Glomerular endothelial cell (primary cell): Measurements from ENCODE around the gene OR56A3. TPM values are rescaled to one million over a fixed set of nuclear protein-coding genes. Genes with fewer than 3 reads are reported as not detected.

Experiments
- DNase-seq: peaks from one replicate; pipeline ENCODE4 v3.0.0-alpha.2; 2011; ENCODE audit warnings: low read depth, low spot score; ENCODE audit errors: extremely low read depth
- total RNA-seq: library from RNA; depleted of rRNA; stranded (reverse); fragments of >200 nt; gene quantifications from 2 replicates; pipeline ENCODE4 v1.2.3, GENCODE V29; 2015

Gene OR56A3
- total RNA-seq, 1 donor from 2014 or later: not detected

DNA sequence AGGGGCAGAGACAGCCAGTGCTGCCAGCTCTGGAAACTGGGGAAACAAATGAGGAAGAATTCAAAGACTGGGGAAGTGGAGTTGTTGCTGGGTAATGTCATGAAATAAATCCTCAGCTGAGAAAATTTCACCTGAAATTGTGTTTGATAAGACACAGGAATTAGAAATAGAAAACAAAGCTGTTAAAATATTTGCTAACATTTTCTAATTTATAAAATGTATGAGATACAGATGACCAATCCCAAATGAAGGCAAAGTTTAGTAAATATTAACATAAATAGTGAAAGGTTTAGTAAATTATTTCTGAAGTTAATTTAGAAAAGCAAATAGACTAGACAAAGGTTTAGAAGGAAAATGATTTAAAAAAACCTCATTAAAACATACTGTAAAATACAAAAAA is 26.3 kb downstream of the OR56A3 start, which contains the start of gene OR56A5:
Gene OR56A5 (minus strand): TSS at position 101 of the 400 bp plus-strand sequence. CDS start 0 bp downstream, at position 101.
- DNase-seq: no peak

DNA sequence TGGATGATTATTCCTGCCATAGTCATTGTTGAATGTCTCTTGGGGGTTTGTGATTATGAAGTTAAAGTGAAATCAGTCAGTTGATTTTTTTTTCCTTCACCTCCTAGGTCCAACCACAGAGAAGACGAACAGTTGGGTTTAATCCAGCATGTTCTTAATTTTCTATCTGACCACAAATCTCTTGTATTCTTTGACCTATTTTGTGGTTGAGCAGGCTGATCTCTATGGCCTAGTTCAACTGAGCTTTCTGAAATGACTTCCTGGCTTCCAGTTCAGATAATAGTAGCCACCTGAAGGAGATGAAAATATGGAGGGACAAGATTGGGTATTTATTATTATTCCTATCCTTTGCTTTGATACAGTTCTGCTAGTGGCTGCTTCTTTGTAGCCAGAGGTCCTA is 31.5 kb downstream of the OR56A3 start:
- DNase-seq: no peak

DNA sequence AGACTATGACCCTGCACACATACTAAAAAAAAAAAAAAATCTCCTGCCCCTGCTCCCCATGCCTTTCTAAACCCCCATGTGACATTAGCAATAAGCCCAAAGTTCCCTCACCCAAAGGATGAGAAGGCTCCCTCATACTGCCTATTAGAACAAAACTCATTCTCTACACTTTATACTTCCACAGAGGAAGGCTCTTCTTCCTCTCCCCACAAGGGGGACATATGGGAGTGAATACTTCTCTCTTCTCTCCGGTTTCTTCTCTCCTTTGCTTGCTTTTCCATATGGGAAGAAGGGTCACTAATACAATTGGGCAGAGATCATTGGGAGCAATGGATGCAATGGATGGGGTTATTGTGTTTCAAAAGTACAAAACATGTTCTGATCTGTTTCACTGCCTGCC is 41.4 kb downstream of the OR56A3 start:
- DNase-seq: no peak

DNA sequence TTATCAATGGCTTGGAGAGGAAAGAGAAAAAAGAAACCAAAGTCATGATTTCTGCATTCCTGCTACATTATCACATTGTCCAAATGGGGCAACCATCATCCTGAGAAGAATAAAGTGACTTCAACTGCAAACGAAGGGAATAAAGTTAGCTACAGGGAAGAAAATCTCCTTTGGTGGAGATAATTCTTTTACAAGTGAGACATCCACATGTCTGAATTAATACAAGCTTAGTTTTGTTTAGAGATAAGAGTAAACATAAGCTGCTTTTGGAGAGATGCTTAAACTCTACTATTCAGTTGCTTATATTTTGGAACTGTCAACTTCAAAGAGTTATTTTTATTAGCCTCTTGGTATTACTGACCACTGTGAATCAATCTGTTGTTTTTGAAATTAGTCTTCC is 44.8 kb downstream of the OR56A3 start, which contains the start of gene OR52L1:
Gene OR52L1 (minus strand): TSS at position 101 of the 400 bp plus-strand sequence. CDS start 55 bp downstream, at position 46.
- no peak for DNase-seq

DNA sequence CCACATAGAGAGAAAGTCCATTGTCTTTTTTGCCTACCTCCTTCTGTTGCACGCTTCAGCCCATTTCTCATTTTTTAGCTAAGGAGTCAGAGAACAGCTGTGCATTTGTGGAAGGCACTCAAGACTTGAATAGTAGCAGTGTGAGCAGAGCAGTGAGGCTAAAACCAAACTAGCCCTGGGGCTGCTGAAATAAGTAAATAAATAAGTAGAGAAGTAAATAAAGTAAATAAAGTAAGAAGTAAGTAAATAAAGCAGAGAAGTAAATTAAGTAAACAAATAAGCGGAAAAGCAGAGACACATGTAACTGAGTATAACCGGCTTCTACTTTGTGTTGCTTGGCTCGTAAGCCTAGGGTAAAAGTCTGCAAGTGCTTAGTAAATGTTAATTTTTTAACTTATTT is 47.2 kb downstream of the OR56A3 start:
- no peak for DNase-seq

DNA sequence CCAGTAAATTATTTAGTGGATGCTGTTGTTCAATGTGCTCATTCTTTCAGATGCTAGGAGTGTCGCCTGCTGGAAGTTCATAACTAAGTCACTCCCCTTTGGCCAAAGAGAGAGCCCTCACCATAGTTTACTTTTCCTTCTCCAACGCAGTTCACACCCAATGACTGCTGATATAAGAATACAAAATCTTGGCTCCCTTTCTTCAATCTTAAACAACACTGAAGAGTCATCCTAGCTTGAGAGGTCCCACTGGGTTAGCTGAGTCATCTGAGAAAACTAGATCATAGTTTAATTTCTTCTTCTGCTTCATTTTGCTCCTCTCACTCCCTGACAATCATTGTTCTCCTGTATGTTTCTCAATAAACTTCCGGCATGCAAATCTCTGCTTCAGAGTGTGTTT is 50.1 kb downstream of the OR56A3 start:
- DNase-seq: no peak

DNA sequence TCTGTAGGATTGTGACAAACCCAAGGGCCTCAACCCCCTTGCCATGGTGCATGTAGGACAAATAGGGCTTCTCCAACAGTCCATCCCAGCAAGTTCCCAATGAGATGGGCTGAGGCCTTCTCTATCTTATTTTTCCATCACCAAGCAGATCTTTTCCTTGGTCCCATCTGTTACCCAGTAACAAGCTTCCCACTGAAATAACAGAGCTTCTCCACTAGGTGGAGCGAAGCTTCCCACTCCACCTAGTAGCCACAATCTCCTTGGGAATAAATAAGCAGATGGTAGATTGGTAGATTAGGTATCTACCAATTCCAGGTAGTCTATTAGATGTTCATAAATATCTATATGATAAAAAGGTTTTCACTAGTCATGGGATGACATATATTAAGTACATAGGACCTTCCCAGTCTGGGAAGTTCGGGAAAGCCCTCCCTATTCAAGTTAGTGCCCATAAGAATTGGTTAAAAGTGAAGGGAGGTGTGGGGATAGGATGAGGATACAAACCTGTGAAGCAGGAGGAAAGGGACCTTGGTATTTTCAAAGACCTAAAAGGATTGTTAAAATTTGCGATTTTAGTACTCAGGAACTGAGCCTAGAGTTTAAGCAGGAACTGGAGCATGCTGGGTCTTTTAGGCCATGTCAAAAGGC is 50.7 kb downstream of the OR56A3 start:
- no peak for DNase-seq

DNA sequence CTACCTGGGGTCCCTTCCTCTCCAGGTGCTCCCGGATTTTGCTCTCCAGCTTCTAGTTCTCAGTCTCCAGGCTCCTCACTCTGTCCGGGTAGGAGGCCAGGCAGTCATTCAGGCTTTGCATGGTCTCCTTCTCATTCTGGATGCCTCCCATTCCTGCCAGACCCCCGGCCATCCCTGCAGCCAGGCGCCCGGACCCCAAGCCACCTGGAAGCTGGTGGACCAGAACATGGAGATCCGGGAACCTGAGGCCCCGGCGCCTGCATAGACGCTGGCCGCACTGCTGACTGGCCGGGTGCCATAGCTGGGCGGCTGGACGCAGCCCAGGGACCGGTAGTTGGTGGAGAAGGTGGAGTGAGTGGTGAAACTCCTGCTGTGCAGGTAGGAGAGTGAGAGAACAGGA is 52.7 kb downstream of the OR56A3 start:
- no peak for DNase-seq

Other genes starting within 250 kb of the OR56A3 start
- not detected in 2 replicates for gene OR56B1, start 205.8 kb upstream of the OR56A3 start, total RNA-seq
- gene OR52N4, start 188.0 kb upstream of the OR56A3 start, total RNA-seq: not detected in 2 replicates
- gene OR52N5, start 158.9 kb upstream of the OR56A3 start, total RNA-seq: not detected in 2 replicates
- not detected in 2 replicates for gene OR52N1, start 151.0 kb upstream of the OR56A3 start, total RNA-seq
- gene OR52N2, start 133.3 kb upstream of the OR56A3 start, total RNA-seq: not detected in 2 replicates
- not detected in 2 replicates for gene OR52E6, start 100.4 kb upstream of the OR56A3 start, total RNA-seq
- not detected in 2 replicates for gene OR52E8, start 84.6 kb upstream of the OR56A3 start, total RNA-seq
- not detected in 2 replicates for gene OR52E4, start 61.6 kb upstream of the OR56A3 start, total RNA-seq
- gene OR52E5, start 49.0 kb upstream of the OR56A3 start, total RNA-seq: not detected in 2 replicates
- not detected in 2 replicates for gene OR56A5, start 26.2 kb downstream of the OR56A3 start, total RNA-seq
- not detected in 2 replicates for gene OR52L1, start 44.7 kb downstream of the OR56A3 start, total RNA-seq
- gene OR56A4, start 64.7 kb downstream of the OR56A3 start, total RNA-seq: not detected in 2 replicates
- under 0.01 TPM in 1 of 2 replicates, not detected in the other for gene OR56A1, start 88.5 kb downstream of the OR56A3 start, total RNA-seq
- gene OR56B4, start 165.4 kb downstream of the OR56A3 start, total RNA-seq: not detected in 2 replicates
- gene OR52B2, start 228.1 kb downstream of the OR56A3 start, total RNA-seq: not detected in 2 replicates